ENCODE results near the gene FOXK1. TPM values are rescaled to one million over a fixed set of nuclear protein-coding genes. Genes with fewer than 3 reads are reported as not detected.

FOXK1 gene
- polyA plus RNA-seq, 12 donors = 11.8 to 92.4 (median 17.9) TPM

DNA sequence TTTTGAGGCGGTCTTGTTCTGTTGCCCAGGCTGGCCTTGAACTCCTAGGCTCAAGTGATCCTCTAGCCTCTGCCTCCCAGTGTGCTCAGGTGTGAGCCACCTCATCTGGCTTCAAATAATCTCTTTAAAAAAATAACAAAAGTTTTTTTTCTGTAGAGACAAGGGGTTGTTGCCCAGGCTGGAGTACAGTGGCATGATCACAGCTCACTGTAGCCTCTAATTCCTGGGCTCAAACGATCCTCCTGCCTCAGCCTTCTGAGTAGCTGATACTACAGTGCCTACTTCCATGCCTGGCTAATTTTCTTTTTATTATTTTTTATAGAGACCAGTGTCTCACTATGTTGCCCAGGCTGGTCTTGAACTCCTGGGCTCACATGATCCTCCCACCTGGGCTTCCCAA, 11.7 kb downstream of the FOXK1 start:
- no peak for DNase-seq

GRCh38 chr7:4694305-4694704, 12.2 kb downstream of the FOXK1 start:
- no peak for DNase-seq

DNA sequence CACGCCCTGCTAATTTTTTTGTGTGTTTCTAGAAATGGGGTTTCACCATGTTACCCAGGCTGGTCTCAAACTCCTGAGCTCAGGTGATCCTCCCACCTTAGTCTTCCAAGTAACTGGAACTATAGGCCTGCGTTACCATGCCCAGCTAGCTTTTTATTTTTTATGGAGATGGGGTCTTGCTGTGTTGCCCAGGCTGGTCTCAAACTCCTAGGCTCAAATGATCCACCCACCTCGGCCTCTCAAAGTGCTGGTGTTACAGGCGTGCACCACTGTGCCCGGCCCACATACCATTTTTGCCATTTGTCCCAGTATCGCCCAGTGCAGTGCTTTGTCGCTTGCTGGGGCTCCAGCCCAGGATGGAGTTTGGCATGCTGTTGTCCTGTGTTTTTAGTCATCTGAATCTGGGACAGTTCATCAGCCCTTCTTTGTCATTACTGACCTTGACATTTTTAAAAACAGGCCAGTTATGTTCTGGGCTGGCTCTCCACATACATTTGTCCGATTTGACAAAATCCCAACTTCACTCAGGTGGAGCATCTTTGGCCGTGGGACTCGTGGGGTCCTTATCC, 16.7 kb downstream of the FOXK1 start:
- DNase-seq = no peak

DNA sequence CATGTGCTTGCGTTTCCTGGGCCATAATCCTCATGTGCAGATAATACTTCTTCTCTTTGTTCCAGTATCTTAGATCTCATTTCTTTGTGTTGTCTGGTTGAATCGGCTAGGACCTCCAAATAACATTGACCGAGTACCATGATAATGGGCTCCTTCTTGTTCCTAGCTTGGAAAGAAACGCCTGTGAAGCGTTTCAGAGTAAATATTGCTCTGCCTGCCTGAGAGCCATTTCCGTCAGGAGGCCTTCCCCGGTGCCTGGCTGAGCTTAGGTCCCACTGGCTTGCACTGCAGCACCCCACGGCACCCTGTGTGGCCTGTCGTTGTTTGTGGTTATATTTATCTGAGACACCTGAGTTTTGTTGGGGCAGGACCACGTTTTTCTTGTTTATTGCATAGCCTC, 17.7 kb downstream of the FOXK1 start:
- DNase-seq = no peak

- DNase-seq = no peak
Observed at GRCh38 chr7:4700577-4701235, 18.6 kb downstream of the FOXK1 start.

- DNase-seq = no peak
Observed at GRCh38 chr7:4702961-4703512, 20.9 kb downstream of the FOXK1 start.

DNA sequence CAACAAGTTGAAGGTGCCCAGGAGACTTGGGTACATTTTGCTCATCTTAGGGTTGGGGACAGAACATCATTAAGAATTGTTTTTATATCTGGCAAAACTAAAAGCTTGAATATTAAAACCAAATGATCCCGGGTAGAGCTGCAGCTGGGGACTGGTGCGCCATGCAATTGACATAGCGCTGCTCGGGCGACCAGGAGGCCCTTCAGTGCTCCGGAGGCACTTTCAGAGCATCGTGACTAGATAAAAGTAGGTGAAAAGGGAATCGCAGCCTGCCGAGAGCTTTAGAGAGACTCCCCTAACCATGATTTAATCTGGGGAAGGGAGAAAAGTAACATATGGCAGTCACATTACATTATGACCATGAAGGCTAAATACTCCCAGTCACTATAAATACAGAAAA, 21.4 kb downstream of the FOXK1 start:
- DNase-seq = no peak

- no peak for DNase-seq
Observed at GRCh38 chr7:4706384-4707216, 24.5 kb downstream of the FOXK1 start.

DNA sequence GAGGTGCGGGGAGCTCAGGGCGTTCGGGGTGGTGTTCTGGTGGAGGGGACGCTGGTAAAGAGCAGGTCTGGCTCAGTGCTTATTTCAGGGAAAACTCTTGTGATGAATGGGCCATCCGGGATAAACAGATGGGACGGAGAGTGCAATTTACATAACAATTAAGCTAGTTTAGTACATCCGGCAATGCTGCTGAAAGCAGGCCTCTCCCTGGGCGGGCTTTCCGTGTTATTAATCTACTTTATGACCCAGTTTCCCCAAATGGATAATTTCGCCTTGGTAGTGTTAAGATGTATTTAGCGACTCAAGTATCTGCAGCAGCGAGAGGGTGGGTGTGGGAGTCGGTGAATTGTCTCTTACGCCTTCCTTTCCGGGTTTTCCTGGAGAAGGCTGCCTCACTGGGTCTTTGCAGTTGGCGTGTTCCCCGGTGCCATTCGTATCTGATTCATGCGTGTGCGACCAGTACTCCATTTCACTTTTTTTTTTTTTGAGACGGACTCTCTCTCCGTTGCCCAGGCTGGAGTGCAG, 25.2 kb downstream of the FOXK1 start:
- no peak for DNase-seq

- no peak for DNase-seq
Observed at GRCh38 chr7:4707980-4708411, 25.9 kb downstream of the FOXK1 start.

DNA sequence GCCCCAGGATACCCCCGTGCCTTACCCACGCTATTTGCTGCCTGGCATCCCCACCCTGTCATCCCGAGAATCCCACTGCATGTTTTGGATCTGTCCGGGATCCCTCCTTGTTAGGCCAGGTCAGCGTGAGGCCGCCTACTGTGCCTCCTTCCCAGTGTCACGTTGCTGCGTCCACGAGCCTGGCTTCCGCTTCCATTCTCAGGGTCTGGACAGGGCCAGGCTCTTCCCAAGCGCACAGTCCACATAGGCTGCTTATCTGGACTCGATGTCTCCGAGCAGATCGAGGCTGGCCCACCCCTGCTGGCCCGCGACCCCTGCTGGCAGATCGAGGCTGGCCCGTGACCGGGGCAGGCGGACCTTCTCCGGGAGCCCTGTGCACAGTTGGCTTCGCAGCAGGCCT, 27.1 kb downstream of the FOXK1 start:
- DNase-seq = no peak

DNA sequence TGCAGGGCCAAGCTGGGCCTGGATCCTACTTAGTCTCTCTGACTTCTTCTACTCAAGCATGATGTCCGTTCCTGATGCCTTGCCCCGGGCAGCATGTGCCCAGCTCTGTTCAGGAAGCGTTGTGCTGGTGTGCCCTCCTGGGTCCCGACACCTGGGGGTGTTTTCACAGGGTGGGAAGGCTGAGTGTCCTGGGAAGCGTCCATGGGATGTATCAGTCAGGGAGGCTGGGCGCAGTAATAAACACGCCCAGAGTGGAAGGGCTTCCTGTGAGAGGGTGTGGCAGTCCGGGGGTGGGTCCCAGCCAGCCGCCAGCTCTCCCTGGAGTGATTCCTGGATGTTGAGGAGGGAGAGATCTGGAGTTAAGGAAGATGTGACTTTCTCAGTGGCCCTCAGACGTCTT, 29.0 kb downstream of the FOXK1 start:
- DNase-seq = no peak

- no peak for DNase-seq
Observed at GRCh38 chr7:4711634-4712033, 29.5 kb downstream of the FOXK1 start.

GRCh38 chr7:4712281-4713182, 30.4 kb downstream of the FOXK1 start:
- DNase-seq = no peak

DNA sequence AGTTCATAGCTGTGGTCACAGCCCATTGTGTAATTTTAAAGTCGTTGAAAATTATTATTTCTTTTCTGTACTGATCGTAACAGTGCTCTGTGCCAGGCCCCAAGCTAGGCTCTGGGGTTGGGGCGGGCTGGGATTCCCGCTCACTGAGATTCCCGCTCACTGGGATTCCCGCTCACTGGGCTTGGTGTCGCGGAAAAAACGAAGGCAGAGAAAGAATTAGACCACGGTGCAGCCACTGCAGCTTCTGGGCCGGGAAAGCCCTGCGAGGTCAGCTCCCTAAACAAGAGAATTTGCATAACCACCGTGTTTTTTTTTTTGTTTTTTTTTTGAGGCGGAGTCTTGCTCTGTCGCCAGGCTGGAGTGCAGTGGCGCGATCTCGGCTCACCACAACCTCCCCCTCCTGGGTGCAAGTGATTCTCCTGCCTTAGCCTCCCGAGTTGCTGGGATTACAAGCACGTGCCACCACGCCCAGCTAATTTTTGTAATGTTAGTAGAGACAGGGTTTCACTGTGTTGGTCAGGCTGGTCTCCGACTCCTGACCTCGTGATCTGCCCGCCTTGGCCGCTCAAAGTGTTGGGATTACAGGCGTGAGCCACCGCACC, 31.2 kb downstream of the FOXK1 start:
- DNase-seq = no peak

DNA sequence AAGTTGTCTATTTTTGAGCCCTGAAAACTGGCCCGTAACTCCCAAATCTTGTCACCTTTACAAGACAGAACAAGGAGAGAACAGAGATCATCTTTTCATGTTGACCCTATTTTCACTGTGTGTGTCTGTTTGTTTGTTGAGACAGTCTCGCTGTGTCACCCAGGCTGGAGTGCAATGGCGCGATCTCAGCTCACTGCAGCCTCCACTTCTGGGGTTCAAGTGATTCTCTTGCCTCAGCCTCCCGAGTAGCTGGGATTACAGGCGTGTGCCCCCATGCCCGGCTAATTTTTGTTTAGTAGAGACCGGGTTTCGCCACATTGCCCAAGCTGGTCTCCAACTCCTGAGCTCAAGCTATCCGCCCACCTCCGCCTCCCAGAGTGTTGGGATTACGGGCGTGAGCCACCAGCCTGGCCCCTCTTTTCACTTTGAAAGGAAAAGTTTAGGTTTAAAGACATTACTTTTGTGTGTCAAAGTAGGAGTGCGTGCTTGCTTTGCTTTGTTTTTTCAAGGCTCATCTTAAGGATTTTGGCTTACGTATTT, 32.1 kb downstream of the FOXK1 start:
- DNase-seq = no peak

GRCh38 chr7:4714767-4715409, 32.8 kb downstream of the FOXK1 start:
- no peak for DNase-seq

GRCh38 chr7:4715410-4715776, 33.3 kb downstream of the FOXK1 start:
- peak; percentile 34 for DNase-seq

- no peak for DNase-seq
Observed at GRCh38 chr7:4716946-4717795, 35.1 kb downstream of the FOXK1 start.

Data from muscle of arm (tissue), 12 donors.